ENCODE data around the gene RNF223. TPM values are rescaled to one million over a fixed set of nuclear protein-coding genes. Genes with fewer than 3 reads are reported as not detected.
A peak's percentile ranks its signal among the peaks of the same experiment; 100 is the strongest.

Gene RNF223
- total and polyA plus RNA-seq, 2 of the 13 experiments (the other 11 are each of a cell fraction or from before 2014, with no cell fraction given), result 0.03 TPM; not detected in 1

DNA sequence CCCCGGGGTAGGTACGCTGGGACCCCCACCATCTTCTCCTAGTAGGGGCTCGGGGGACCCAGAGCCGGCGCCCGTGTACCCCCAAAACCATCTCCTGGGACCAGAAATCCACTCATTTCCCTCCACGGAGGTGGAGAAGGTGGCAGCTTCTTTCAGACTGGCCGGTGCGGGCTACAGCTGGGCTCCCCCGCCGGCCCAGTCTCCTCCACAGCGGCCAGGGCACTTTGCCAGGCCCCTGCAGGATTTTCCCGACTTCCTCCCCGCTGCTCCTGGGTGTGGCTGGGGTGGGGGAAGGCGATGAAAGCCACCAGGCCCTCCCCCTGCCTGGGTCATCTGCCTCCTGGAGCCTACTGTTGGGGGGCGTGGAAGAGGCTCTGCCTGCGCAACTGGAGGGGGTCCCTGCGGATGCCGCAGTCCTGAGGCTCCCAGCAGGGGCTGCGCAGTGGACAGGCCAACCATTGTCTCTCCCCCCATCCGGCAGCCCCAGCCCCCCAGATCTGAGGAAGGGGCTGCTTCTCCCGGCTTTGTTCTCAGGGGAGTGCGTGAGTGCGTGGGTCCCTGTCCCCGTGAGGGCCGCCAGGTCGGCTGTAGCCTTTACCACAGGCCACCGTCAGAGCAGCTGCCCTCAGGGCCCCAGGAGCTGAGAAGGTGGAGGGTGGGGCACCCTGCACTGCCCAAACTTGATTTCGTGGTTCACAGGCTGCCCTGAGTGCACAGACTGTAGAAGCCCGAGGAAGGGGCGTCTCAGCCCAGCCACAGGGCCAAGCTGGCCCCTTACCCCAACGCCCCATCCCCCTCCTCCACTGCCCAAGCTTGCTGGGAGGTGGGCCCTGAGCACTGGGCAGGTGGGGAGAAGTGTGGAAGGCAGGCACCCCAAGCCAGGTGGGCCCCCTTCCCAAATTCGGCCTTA lies 52.8 kb downstream of the RNF223 start (continued):
- TF ChIP-seq NR2F2 (IDR thresholded peaks at IDR 0.05; ENCODE audit: borderline replicate concordance, low read depth), result no peak
- no peak for TF ChIP-seq GLI4 (CRISPR knock-in tag; IDR thresholded peaks at IDR 0.05; ENCODE audit: borderline replicate concordance)
- no peak for TF ChIP-seq ELF4 (CRISPR knock-in tag; IDR thresholded peaks at IDR 0.05; ENCODE audit: borderline replicate concordance)
- no peak for TF ChIP-seq HMG20A (CRISPR knock-in tag; IDR thresholded peaks at IDR 0.05; ENCODE audit: borderline replicate concordance)
- TF ChIP-seq ZNF552 (CRISPR knock-in tag; IDR thresholded peaks at IDR 0.05; ENCODE audit: borderline replicate concordance), result no peak
- 0 out of 2 replicates have a peak, but pooled peaks have one; percentile 38 for TF ChIP-seq ZNF564 (CRISPR knock-in tag; IDR thresholded peaks at IDR 0.05)
- TF ChIP-seq ZNF775 (CRISPR knock-in tag; IDR thresholded peaks at IDR 0.05; ENCODE audit: borderline replicate concordance), result no peak
- no peak for TF ChIP-seq ZNF136 (CRISPR knock-in tag; IDR thresholded peaks at IDR 0.05; ENCODE audit: low read depth)
- TF ChIP-seq SP4 (CRISPR knock-in tag; IDR thresholded peaks at IDR 0.05), result no peak
- TF ChIP-seq, protein P1, sequence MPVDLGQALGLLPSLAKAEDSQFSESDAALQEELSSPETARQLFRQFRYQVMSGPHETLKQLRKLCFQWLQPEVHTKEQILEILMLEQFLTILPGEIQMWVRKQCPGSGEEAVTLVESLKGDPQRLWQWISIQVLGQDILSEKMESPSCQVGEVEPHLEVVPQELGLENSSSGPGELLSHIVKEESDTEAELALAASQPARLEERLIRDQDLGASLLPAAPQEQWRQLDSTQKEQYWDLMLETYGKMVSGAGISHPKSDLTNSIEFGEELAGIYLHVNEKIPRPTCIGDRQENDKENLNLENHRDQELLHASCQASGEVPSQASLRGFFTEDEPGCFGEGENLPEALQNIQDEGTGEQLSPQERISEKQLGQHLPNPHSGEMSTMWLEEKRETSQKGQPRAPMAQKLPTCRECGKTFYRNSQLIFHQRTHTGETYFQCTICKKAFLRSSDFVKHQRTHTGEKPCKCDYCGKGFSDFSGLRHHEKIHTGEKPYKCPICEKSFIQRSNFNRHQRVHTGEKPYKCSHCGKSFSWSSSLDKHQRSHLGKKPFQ (CRISPR knock-in tag; IDR thresholded peaks at IDR 0.05; ENCODE audit: insufficient replicate concordance), result no peak
- no peak for TF ChIP-seq WIZ (CRISPR knock-in tag; IDR thresholded peaks at IDR 0.05)
- TF ChIP-seq, protein P2, sequence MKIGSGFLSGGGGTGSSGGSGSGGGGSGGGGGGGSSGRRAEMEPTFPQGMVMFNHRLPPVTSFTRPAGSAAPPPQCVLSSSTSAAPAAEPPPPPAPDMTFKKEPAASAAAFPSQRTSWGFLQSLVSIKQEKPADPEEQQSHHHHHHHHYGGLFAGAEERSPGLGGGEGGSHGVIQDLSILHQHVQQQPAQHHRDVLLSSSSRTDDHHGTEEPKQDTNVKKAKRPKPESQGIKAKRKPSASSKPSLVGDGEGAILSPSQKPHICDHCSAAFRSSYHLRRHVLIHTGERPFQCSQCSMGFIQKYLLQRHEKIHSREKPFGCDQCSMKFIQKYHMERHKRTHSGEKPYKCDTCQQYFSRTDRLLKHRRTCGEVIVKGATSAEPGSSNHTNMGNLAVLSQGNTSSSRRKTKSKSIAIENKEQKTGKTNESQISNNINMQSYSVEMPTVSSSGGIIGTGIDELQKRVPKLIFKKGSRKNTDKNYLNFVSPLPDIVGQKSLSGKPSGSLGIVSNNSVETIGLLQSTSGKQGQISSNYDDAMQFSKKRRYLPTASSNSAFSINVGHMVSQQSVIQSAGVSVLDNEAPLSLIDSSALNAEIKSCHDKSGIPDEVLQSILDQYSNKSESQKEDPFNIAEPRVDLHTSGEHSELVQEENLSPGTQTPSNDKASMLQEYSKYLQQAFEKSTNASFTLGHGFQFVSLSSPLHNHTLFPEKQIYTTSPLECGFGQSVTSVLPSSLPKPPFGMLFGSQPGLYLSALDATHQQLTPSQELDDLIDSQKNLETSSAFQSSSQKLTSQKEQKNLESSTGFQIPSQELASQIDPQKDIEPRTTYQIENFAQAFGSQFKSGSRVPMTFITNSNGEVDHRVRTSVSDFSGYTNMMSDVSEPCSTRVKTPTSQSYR (CRISPR knock-in tag; IDR thresholded peaks at IDR 0.05; ENCODE audit: borderline replicate concordance), result no peak; the same call in 1 of the 2 replicates
- TF ChIP-seq KLF15 (CRISPR knock-in tag; IDR thresholded peaks at IDR 0.05; ENCODE audit: borderline replicate concordance), result no peak
- TF ChIP-seq ZC3H13 (CRISPR knock-in tag; IDR thresholded peaks at IDR 0.05), result no peak
- no peak for TF ChIP-seq POLR2AphosphoS5 (IDR thresholded peaks at IDR 0.05; ENCODE audit: low read depth, low read length)
- peak; percentile 60 for TF ChIP-seq ZNF687 (CRISPR knock-in tag; IDR thresholded peaks at IDR 0.05)
- TF ChIP-seq SETDB1 (CRISPR knock-in tag; IDR thresholded peaks at IDR 0.05; ENCODE audit: borderline replicate concordance), result no peak
- TF ChIP-seq ZBTB7A (CRISPR knock-in tag; IDR thresholded peaks at IDR 0.05), result peak; percentile 63; the same call in 1 of the 2 replicates
- peak; percentile 51 for TF ChIP-seq AGO2 (optimal IDR thresholded peaks at IDR 0.05; ENCODE audit: low read depth, low read length)

Measured in HepG2 (cell line).